Mucosa of descending colon (tissue), 3 donors: ENCODE results near the gene MYO3A. TPM values are rescaled to one million over a fixed set of nuclear protein-coding genes. Genes with fewer than 3 reads are reported as not detected.
"Not testable (repeated sequence)": the region's sequence is repeated elsewhere in the genome, so short reads cannot be mapped to it uniquely, and the experiment has no call there.

Source experiments
- ATAC-seq: fragments of 200-7000 bp; cut with Tn5 transposase; one replicate; pipeline ENCODE4 v1.9.1; 2020; ENCODE audit warnings: mild to moderate bottlenecking, moderate library complexity
- DNase-seq, 3 donors: peaks; one replicate each; pipeline ENCODE4 v3.0.0-alpha.2; 2020
- H3K36me3 ChIP-seq: fragments of 200-600 bp; one replicate; pipeline ENCODE4 v1.8.0; 2021; ENCODE audit warnings: low read depth, mild to moderate bottlenecking
- H3K4me1 ChIP-seq: fragments of 200-600 bp; one replicate; pipeline ENCODE4 v1.8.0; 2021; ENCODE audit warnings: low read depth, mild to moderate bottlenecking
- H3K4me3 ChIP-seq: fragments of 200-600 bp; one replicate; pipeline ENCODE4 v1.8.0; 2021; ENCODE audit warnings: mild to moderate bottlenecking
- H3K9me3 ChIP-seq: fragments of 200-600 bp; one replicate; pipeline ENCODE4 v1.8.0; 2021; ENCODE audit warnings: mild to moderate bottlenecking
- intact Hi-C, 2 donors: fragments of 100-400 bp; cut with DNase I in 1 of 2; cut with micrococcal nuclease in 1 of 2; formaldehyde crosslinking; loops; one replicate each; pipeline versions ENCODE4 v1.11.0 to v1.11.1; 2022; cut with DNase I, micrococcal nuclease
- total RNA-seq, 3 donors: library from RNA; stranded (reverse); fragmentation: NEBNext Ultra II Directional in 2 of 3; extraction: Animal tissue kit (Norgen Biotek cat#: 25700) in 2 of 3; gene quantifications; one replicate each; pipeline versions ENCODE4 v1.2.1 to v1.2.4, GENCODE V29; 2021 to 2023
- TF ChIP-seq, protein P1 (sequence below): fragments of 200-600 bp; IDR thresholded peaks from one replicate; pipeline ENCODE4 v1.8.0; 2022; ENCODE audit warnings: antibody characterized with exemption, mild to moderate bottlenecking
- donor health status: DM: no; HTN: no; CAD: no; lungs with moderate emphysema.
- donor health status: DM: no; HTN: no; CAD: no.
- donor health status: DM: no; HTN: yes; CAD: no.

Gene MYO3A
- total RNA-seq, 3 donors from 2014 or later: 0.12 to 0.29 (median 0.25) TPM

DNA sequence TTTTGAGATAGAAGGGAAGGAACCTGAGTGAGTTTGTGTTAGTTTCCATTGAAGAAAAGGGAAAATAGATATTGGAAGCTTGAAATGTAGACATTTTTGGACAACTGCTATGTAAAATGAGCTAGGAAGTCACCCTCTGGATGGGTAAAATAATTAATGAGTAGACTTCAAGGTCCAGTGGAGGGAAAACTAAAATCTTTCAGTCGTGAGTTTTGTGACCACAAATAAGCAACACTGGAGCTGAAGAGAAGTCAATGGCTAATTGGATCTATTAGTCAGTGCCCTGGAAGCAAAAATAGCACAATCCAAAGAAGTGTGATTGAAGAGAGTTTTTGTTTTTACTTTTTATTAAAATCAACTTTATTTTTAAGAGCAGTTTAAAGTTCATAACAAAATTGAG, 123.4 kb downstream of the MYO3A start:
- TF ChIP-seq, protein P1, sequence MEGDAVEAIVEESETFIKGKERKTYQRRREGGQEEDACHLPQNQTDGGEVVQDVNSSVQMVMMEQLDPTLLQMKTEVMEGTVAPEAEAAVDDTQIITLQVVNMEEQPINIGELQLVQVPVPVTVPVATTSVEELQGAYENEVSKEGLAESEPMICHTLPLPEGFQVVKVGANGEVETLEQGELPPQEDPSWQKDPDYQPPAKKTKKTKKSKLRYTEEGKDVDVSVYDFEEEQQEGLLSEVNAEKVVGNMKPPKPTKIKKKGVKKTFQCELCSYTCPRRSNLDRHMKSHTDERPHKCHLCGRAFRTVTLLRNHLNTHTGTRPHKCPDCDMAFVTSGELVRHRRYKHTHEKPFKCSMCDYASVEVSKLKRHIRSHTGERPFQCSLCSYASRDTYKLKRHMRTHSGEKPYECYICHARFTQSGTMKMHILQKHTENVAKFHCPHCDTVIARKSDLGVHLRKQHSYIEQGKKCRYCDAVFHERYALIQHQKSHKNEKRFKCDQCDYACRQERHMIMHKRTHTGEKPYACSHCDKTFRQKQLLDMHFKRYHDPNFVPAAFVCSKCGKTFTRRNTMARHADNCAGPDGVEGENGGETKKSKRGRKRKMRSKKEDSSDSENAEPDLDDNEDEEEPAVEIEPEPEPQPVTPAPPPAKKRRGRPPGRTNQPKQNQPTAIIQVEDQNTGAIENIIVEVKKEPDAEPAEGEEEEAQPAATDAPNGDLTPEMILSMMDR: no peak
- Histone ChIP-seq H3K4me3 (no peak overlapping the region), H3K36me3 (no peaks in the 10 kb centered on the region), H3K4me1 (no peaks in the 10 kb centered on the region), H3K9me3 (no peaks in the 10 kb centered on the region)
- intact Hi-C loops: no loop called here
- DNase-seq (no peak), ATAC-seq (no peak)

DNA sequence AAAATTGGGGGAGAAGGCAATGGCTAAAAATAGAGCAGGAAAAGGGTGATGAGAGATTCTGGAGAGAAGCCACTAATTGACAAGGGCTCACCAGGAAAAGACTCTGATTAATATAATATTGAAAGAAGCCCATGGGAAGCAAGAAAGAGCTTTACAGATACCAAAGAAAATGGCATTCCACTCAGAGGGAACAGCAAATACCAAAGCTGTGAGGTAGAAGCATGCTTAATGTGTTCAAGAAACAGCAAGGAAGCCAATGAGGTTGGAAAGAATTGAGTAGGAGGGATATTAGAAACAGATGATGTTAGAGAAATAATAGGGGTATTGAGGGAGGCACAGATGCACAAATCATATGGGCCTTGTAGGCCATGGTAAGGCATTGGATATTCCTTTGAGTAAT, 130.1 kb downstream of the MYO3A start:
- no peak overlapping the region for H3K4me3 ChIP-seq
- H3K36me3 ChIP-seq: no peaks in the 10 kb centered on the region
- H3K4me1 ChIP-seq: no peaks in the 10 kb centered on the region
- intact Hi-C loops: no loop called here
- TF ChIP-seq, protein P1: no peak
- DNase-seq: no peak
- H3K9me3 ChIP-seq: no peaks in the 10 kb centered on the region
- ATAC-seq: no peak

DNA sequence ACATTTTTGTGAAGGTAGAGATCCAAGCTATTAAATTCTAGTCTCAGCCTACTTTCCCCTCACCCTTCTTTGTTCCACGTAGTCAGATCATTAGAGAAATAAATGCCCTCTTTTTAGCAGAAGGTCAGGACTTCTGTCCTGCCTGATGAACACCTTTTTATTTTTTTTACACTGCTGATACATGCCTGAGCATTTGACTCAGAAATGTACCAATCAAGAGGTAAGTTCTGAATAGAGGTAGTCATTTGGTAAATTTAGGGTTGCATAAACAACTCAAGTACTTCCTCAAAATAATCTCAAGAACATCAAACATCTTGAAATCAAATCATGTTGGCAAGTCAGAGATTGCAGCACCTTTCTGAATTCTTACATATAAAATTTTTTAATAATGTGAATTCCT, 133.7 kb downstream of the MYO3A start:
- DNase-seq: no peak
- intact Hi-C loops: no loop called here
- no peak overlapping the region for H3K4me3 ChIP-seq
- no peak for ATAC-seq
- TF ChIP-seq, protein P1: no peak
- no peaks in the 10 kb centered on the region for H3K36me3 ChIP-seq
- H3K9me3 ChIP-seq: no peaks in the 10 kb centered on the region
- H3K4me1 ChIP-seq: no peaks in the 10 kb centered on the region

DNA sequence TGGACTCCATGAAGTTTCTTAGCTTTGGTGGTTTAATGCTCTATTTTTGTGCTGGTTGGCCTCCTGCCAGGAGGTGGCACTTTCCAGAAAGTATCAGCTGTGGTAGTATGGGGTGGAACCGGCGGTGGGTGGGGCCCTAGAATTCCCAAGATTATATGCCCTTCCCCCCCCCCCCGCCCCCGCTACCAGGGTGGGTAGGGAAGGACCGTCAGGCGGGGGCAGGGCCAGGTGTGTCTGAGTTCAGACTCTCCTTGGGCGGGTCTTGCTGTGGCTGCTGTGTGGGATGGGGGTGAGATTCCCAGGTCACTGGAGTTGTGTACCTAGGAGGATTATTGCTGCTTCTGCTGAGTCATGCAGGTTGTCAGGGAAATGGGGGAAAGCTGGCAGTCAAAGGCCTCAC, 146.9 kb downstream of the MYO3A start:
- ATAC-seq (peak; percentile 79), DNase-seq (peak; percentile 52 to 76 (median 76))
- intact Hi-C loops, H3K9me3 ChIP-seq, H3K36me3 ChIP-seq, H3K4me3 ChIP-seq, H3K4me1 ChIP-seq: not testable (repeated sequence)

DNA sequence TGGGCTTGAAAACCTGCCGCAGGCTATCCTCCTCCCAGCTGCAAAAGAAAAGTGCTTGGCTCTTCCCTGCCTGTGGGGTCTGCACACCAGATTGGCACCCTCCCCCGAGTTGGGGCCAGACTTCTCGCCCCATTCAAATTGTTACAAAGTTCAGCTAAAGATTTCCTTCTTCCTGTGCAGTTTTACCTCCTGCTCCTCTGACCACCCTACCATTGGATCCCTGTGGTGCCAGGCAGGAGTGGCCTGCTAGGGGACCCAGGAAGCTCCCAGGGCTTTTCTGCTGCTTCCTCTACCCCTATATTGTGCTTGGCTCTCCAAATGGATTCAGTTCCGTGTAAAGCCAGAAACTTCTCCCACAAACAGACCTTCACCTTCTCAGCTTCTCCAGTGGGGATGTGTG, 147.4 kb downstream of the MYO3A start:
- DNase-seq (peak in 1 of 3 donors; percentile 16), ATAC-seq (peak; percentile 60)
- intact Hi-C loops: no loop called here
- Histone ChIP-seq H3K4me3 (no peak overlapping the region), H3K4me1 (no peaks in the 10 kb centered on the region), H3K9me3 (no peaks in the 10 kb centered on the region), H3K36me3 (no peaks in the 10 kb centered on the region)
- TF ChIP-seq, protein P1: no peak

DNA sequence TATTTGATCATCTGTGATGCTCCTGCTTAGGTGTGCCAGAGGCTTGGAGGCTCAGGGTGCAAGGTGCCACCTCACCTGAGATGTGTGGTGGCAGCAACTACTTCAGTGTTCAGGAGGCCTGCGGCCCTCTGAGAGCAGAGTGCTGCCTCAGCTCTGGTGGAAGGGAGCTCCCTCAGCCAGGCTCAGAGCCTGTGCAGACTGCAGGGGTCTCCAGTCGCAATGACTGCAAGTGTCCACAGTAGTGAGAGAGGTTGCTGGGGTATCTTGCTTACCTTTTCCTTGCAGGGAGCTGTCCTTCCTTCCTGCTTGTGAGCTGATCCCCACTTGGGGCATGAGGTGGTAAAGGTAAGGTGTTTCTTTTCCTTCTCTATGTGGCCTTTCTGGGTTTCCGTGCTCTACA, 151.5 kb downstream of the MYO3A start:
- Histone ChIP-seq H3K9me3 (no peaks in the 10 kb centered on the region), H3K36me3 (no peaks in the 10 kb centered on the region), H3K4me3 (no peak overlapping the region), H3K4me1 (no peaks in the 10 kb centered on the region)
- intact Hi-C loops: no loop called here
- DNase-seq (no peak), ATAC-seq (no peak)
- TF ChIP-seq, protein P1: no peak
